DOHH2 (cell line): ENCODE measurements around the gene TSC22D4.

Experiments used
- H3F3A ChIP-seq: fragments of 200-600 bp; sonication (generic), shearing (Covaris generic); 2 replicates; pipeline ENCODE4 v1.6.0; 2016; ENCODE audit warnings: antibody characterized with exemption, mild to moderate bottlenecking; ENCODE audit not compliant: control insufficient read depth, insufficient read depth
- H3K27ac ChIP-seq: fragments of 200-600 bp; sonication (generic); 2 replicates; pipeline ENCODE4 v1.5.1; 2014; ENCODE audit warnings: low read depth, mild to moderate bottlenecking, low read length, moderate library complexity
- H3K27me3 ChIP-seq: fragments of 200-600 bp; sonication (generic); 2 replicates; pipeline ENCODE4 v1.6.1; 2014; ENCODE audit warnings: mild to moderate bottlenecking, low read length, mixed read lengths; ENCODE audit not compliant: control insufficient read depth
- H3K36me3 ChIP-seq: fragments of 200-600 bp; sonication (generic); 2 replicates; pipeline ENCODE4 v1.6.1; 2014; ENCODE audit warnings: mild to moderate bottlenecking, low read length, moderate library complexity, mixed read lengths; ENCODE audit not compliant: control insufficient read depth
- H3K4me1 ChIP-seq: fragments of 200-600 bp; sonication (generic); 2 replicates; pipeline ENCODE4 v1.6.1; 2014; ENCODE audit warnings: mild to moderate bottlenecking, low read length, mixed read lengths; ENCODE audit not compliant: control insufficient read depth
- H3K4me2 ChIP-seq: fragments of 200-600 bp; sonication (generic); 2 replicates; pipeline ENCODE4 v1.6.0; 2014; ENCODE audit warnings: mild to moderate bottlenecking, low read length, moderate library complexity
- H3K4me3 ChIP-seq: fragments of 200-600 bp; sonication (generic); 2 replicates; pipeline ENCODE4 v1.5.1; 2014; ENCODE audit warnings: mild to moderate bottlenecking, low read length, mixed read lengths
- H3K79me2 ChIP-seq: fragments of 200-600 bp; sonication (generic); 2 replicates; pipeline ENCODE4 v1.6.1; 2014; ENCODE audit warnings: mild to moderate bottlenecking, low read length, mixed read lengths; ENCODE audit not compliant: control insufficient read depth
- H3K9me2 ChIP-seq: fragments of 200-600 bp; sonication (generic); replicated peaks from 2 replicates; pipeline ENCODE4 v1.6.1; 2014; ENCODE audit warnings: mild to moderate bottlenecking, low read length, mixed read lengths; ENCODE audit not compliant: control insufficient read depth
- H3K9me3 ChIP-seq: fragments of 200-600 bp; sonication (generic); 2 replicates; pipeline ENCODE4 v1.6.1; 2014; ENCODE audit warnings: antibody characterized with exemption, low read length, mixed read lengths; ENCODE audit not compliant: control insufficient read depth, insufficient read depth
- H4K20me1 ChIP-seq: fragments of 200-600 bp; sonication (generic); 2 replicates; pipeline ENCODE4 v1.6.0; 2014; ENCODE audit warnings: low read depth, mild to moderate bottlenecking, antibody characterized with exemption, low read length, moderate library complexity; ENCODE audit not compliant: control insufficient read depth, insufficient read depth
- EZH2phosphoT487 ChIP-seq: fragments of 200-600 bp; sonication (generic); IDR thresholded peaks from 2 replicates; pipeline ENCODE4 v1.6.1; 2017; ENCODE audit warnings: borderline replicate concordance, mild to moderate bottlenecking, antibody characterized with exemption, low read length, moderate library complexity, mixed read lengths
- TF ChIP-seq, protein P1 (sequence below): fragments of 200-600 bp; sonication (generic); IDR thresholded peaks from one replicate; pipeline ENCODE4 v1.5.1; 2014; ENCODE audit warnings: antibody characterized with exemption, mild to moderate bottlenecking, low read depth, low read length; ENCODE audit not compliant: poor library complexity, severe bottlenecking

Gene TSC22D4

DNA sequence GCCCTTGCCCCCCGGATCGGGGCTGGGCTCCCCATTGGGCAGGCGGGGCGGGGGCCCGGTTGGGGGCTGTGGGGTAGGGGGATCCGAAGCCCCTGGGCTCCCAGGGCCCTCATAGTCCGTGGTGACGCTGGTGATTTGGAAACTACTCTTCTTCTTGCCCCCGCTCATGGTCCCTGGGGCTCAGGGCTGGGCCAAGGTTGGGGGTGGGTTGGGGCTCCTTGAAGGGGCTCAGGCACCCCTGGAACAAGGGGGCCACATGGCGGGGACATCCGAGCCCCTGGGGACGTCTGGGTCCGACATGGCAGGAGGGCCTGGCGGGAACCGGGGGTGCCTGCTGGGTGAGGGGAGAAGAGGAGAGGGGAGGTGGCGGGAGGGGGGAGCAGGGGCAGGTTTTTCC lies 1.1 kb downstream of the TSC22D4 start:
- peak overlapping the region; percentile 96 for H3K4me3 ChIP-seq
- H3K4me2 ChIP-seq: peak overlapping the region; percentile 95
- no peak for TF ChIP-seq EZH2phosphoT487
- TF ChIP-seq, protein P1, sequence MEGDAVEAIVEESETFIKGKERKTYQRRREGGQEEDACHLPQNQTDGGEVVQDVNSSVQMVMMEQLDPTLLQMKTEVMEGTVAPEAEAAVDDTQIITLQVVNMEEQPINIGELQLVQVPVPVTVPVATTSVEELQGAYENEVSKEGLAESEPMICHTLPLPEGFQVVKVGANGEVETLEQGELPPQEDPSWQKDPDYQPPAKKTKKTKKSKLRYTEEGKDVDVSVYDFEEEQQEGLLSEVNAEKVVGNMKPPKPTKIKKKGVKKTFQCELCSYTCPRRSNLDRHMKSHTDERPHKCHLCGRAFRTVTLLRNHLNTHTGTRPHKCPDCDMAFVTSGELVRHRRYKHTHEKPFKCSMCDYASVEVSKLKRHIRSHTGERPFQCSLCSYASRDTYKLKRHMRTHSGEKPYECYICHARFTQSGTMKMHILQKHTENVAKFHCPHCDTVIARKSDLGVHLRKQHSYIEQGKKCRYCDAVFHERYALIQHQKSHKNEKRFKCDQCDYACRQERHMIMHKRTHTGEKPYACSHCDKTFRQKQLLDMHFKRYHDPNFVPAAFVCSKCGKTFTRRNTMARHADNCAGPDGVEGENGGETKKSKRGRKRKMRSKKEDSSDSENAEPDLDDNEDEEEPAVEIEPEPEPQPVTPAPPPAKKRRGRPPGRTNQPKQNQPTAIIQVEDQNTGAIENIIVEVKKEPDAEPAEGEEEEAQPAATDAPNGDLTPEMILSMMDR: no peak
- no peaks in the 10 kb centered on the region for H3K9me3 ChIP-seq
- no peaks in the 10 kb centered on the region for H3K9me2 ChIP-seq
- peaks cover 60% of the 10 kb centered on the region for H3K4me1 ChIP-seq
- H3K36me3 ChIP-seq: peaks cover 56% of the 10 kb centered on the region
- no peaks in the 10 kb centered on the region for H3K27me3 ChIP-seq
- H3F3A ChIP-seq: peaks cover 3% of the 10 kb centered on the region; the same call in 1 of the 2 replicates
- H4K20me1 ChIP-seq: peaks cover 29% of the 10 kb centered on the region
- peak overlapping the region; percentile 83 for H3K27ac ChIP-seq
- H3K79me2 ChIP-seq: peaks cover 54% of the 10 kb centered on the region

- peaks cover 58% of the 10 kb centered on the region for H3K4me1 ChIP-seq
- no peaks in the 10 kb centered on the region for H3K27me3 ChIP-seq
- H3K9me2 ChIP-seq: no peaks in the 10 kb centered on the region
- no peaks in the 10 kb centered on the region for H3K9me3 ChIP-seq
- peaks cover 3% of the 10 kb centered on the region; the same call in 1 of the 2 replicates for H3F3A ChIP-seq
- H3K79me2 ChIP-seq: peaks cover 54% of the 10 kb centered on the region
- H3K36me3 ChIP-seq: peaks cover 61% of the 10 kb centered on the region
- H3K27ac ChIP-seq: peak overlapping the region; percentile 83
- TF ChIP-seq EZH2phosphoT487: no peak
- TF ChIP-seq, protein P1: peak; percentile 94
- H3K4me3 ChIP-seq: peak overlapping the region; percentile 96
- H4K20me1 ChIP-seq: peaks cover 29% of the 10 kb centered on the region
- H3K4me2 ChIP-seq: peak overlapping the region; percentile 95
Observed at GRCh38 chr7:100476903-100477870, 1.8 kb downstream of the TSC22D4 start.

DNA sequence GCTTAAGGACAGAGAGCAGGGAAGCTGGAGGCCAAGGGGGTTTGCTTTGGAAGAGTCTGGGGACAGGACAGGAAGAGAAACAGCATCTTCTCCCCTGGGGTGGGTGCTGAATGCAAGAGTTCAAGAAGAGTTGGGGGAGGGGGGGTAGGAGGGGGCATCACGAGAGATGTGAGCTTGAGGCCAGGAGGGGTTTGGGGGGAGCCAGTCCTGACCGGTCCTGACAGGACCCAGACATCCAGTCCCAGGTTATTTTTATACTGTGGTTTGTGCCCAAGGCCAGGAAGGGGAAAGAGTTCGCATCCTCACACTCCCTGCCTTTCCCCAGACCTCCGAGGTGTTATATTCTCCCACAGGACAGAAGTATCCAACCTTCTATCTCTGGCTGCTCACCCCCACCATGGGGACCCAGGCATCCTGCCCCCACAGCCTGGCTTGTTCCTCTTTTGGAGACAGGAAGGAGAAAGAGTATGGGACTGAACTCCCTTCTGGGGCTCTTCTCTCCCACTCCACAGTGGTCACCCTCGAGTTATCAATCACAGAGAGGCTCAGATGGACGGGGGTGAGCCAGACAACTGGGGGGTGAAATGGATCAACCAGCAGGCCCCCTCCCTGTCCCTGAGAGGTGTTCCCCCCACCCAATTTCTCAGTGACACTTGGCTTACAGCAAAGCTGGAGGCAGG lies 2.8 kb downstream of the TSC22D4 start:
- no peaks in the 10 kb centered on the region for H3K9me2 ChIP-seq
- no peaks in the 10 kb centered on the region for H3K9me3 ChIP-seq
- peaks cover 58% of the 10 kb centered on the region for H3K4me1 ChIP-seq
- H4K20me1 ChIP-seq: peaks cover 29% of the 10 kb centered on the region
- no peaks in the 10 kb centered on the region for H3K27me3 ChIP-seq
- peaks cover 68% of the 10 kb centered on the region for H3K36me3 ChIP-seq
- TF ChIP-seq EZH2phosphoT487: no peak
- TF ChIP-seq, protein P1: no peak
- peaks cover 3% of the 10 kb centered on the region; the same call in 1 of the 2 replicates for H3F3A ChIP-seq
- peak overlapping the region; percentile 96 for H3K4me3 ChIP-seq
- H3K4me2 ChIP-seq: peak overlapping the region; percentile 95
- H3K27ac ChIP-seq: peak overlapping the region; percentile 83; the same call in 1 of the 2 replicates
- H3K79me2 ChIP-seq: peaks cover 54% of the 10 kb centered on the region
